Measurements from ENCODE around the gene OSGEP. TPM values are rescaled to one million over a fixed set of nuclear protein-coding genes. Genes with fewer than 3 reads are reported as not detected.

OSGEP gene
- total and polyA plus RNA-seq, 2 of the 13 experiments (the other 11 are each of a cell fraction or from before 2014, with no cell fraction given), result 39.7 to 41.1 TPM

DNA sequence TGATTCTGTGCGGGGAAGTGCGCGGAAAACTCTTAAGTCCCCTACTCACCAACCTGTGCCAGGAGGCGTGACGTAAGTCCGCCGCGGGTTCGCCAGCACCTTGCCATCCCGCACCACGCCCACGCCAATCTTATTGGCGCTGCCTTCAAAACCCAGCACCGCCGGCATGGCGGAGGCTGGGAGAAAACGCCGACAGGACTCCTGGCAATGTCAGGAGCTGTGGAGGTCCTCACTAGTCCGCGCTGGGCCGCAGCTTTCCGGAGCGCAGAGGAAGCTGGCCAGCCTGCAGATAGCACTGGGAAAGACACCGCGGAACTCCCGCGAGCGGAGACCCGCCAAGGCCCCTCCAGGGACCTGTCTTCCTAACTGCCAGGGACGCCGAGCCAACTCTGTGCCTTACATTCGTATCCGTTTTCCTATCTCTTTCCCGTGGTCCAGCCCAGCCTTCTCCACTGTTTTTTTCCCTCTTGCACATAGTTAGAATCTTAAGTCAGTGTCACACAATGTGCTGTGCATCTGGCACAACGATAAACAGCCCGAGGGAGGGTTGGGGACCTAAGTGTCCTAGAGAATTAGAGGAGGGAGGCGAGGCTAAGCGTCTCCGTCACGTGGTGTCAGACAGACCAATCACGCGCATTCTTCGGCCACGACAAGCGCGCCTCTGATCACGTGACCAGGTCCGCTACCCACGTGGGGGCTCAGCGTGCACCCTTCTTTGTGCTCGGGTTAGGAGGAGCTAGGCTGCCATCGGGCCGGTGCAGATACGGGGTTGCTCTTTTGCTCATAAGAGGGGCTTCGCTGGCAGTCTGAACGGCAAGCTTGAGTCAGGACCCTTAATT, at the start of gene OSGEP, which contains the start of gene APEX1 (continued):
- TF ChIP-seq ZC3H4 (CRISPR knock-in tag; IDR thresholded peaks at IDR 0.05; ENCODE audit: borderline replicate concordance), result 0 out of 2 replicates have a peak, but pooled peaks have one; percentile 76
- 0 out of 2 replicates have a peak, but pooled peaks have one; percentile 47 for TF ChIP-seq ZNF839 (CRISPR knock-in tag; IDR thresholded peaks at IDR 0.05; ENCODE audit: borderline replicate concordance)
- no peak for TF ChIP-seq FOSL1 (CRISPR knock-in tag; IDR thresholded peaks at IDR 0.05; ENCODE audit: borderline replicate concordance)
- no peak for TF ChIP-seq ZNF264 (CRISPR knock-in tag; IDR thresholded peaks at IDR 0.05)
- no peak; the same call in 1 of the 2 replicates for TF ChIP-seq ZNF431 (CRISPR knock-in tag; IDR thresholded peaks at IDR 0.05; ENCODE audit: borderline replicate concordance, low read depth)
- TF ChIP-seq ZBTB26 (CRISPR knock-in tag; IDR thresholded peaks at IDR 0.05; ENCODE audit: borderline replicate concordance), result peak; percentile 74
- peak in 1 of 2 experiments; percentile 63; a peak in 2 of 4 replicates for TF ChIP-seq ATF4 (CRISPR knock-in tag; IDR thresholded peaks at IDR 0.05)
- TF ChIP-seq NAIF1 (CRISPR knock-in tag; IDR thresholded peaks at IDR 0.05; ENCODE audit: borderline replicate concordance), result no peak
- no peak for TF ChIP-seq ZNF235 (CRISPR knock-in tag; IDR thresholded peaks at IDR 0.05; ENCODE audit: borderline replicate concordance)
- TF ChIP-seq, protein P1, sequence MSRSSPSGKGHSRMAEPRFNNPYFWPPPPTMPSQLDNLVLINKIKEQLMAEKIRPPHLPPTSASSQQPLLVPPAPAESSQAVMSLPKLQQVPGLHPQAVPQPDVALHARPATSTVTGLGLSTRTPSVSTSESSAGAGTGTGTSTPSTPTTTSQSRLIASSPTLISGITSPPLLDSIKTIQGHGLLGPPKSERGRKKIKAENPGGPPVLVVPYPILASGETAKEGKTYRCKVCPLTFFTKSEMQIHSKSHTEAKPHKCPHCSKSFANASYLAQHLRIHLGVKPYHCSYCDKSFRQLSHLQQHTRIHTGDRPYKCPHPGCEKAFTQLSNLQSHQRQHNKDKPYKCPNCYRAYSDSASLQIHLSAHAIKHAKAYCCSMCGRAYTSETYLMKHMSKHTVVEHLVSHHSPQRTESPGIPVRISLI (CRISPR knock-in tag; IDR thresholded peaks at IDR 0.05; ENCODE audit: borderline replicate concordance), result peak; percentile 29; the same call in 1 of the 2 replicates
- peak; percentile 97 for TF ChIP-seq ZNF605 (CRISPR knock-in tag; IDR thresholded peaks at IDR 0.05)
- TF ChIP-seq, protein P2, sequence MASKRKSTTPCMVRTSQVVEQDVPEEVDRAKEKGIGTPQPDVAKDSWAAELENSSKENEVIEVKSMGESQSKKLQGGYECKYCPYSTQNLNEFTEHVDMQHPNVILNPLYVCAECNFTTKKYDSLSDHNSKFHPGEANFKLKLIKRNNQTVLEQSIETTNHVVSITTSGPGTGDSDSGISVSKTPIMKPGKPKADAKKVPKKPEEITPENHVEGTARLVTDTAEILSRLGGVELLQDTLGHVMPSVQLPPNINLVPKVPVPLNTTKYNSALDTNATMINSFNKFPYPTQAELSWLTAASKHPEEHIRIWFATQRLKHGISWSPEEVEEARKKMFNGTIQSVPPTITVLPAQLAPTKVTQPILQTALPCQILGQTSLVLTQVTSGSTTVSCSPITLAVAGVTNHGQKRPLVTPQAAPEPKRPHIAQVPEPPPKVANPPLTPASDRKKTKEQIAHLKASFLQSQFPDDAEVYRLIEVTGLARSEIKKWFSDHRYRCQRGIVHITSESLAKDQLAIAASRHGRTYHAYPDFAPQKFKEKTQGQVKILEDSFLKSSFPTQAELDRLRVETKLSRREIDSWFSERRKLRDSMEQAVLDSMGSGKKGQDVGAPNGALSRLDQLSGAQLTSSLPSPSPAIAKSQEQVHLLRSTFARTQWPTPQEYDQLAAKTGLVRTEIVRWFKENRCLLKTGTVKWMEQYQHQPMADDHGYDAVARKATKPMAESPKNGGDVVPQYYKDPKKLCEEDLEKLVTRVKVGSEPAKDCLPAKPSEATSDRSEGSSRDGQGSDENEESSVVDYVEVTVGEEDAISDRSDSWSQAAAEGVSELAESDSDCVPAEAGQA (IDR thresholded peaks at IDR 0.05; ENCODE audit: low read depth), result peak; percentile 61; the same call in 1 of the 2 replicates
- TF ChIP-seq, protein P2 (CRISPR knock-in tag; IDR thresholded peaks at IDR 0.05; ENCODE audit: borderline replicate concordance), result no peak
- peak; percentile 98 for TF ChIP-seq YEATS2 (CRISPR knock-in tag; IDR thresholded peaks at IDR 0.05; ENCODE audit: borderline replicate concordance)
- TF ChIP-seq KAT7 (CRISPR knock-in tag; IDR thresholded peaks at IDR 0.05; ENCODE audit: borderline replicate concordance), result no peak
- no peak for TF ChIP-seq ESRRA (CRISPR knock-in tag; IDR thresholded peaks at IDR 0.05; ENCODE audit: low read depth)
- TF ChIP-seq JDP2 (CRISPR knock-in tag; IDR thresholded peaks at IDR 0.05; ENCODE audit: borderline replicate concordance), result no peak
- no peak; the same call in 1 of the 2 replicates for TF ChIP-seq KMT2A (CRISPR knock-in tag; IDR thresholded peaks at IDR 0.05)
- peak; percentile 90; the same call in 1 of the 2 replicates for TF ChIP-seq BRCA1 (CRISPR knock-in tag; IDR thresholded peaks at IDR 0.05)
- TF ChIP-seq RCOR2 (CRISPR knock-in tag; IDR thresholded peaks at IDR 0.05), result peak; percentile 30; the same call in 1 of the 2 replicates
